GM19395 (cell line): ENCODE results near the gene P2RY2.
"Not testable (repeated sequence)": the region's sequence is repeated elsewhere in the genome, so short reads cannot be mapped to it uniquely, and the experiment has no call there.

Experiments
- ATAC-seq: cut with Tn5 transposase; IDR thresholded peaks from one replicate; pipeline ENCODE4 v1.9.1; 2021; ENCODE audit warnings: mild to moderate bottlenecking, moderate library complexity; ENCODE audit not compliant: unreplicated experiment

P2RY2 gene

GRCh38 chr11:73265853-73266645 is 48.0 kb downstream of the P2RY2 start:
- ATAC-seq = no peak

DNA sequence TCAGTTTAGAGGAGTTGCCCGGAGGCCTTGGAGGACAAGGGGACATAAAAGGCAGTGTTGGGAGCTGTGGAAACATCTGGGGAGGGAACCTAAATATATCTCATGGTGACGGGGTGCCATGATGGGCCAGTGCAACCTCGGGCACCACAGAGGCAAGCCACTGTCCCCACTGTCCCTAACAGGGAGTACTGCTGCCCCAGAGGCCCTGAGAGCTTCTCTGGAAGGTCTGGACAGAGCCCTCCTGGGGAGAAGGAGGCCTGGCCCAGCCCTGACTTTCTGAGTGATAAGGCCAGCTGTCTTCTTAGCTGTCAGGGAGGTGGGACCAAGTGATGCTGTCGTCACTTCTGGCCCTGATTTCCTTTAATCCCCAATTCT is 48.6 kb downstream of the P2RY2 start:
- ATAC-seq = no peak

DNA sequence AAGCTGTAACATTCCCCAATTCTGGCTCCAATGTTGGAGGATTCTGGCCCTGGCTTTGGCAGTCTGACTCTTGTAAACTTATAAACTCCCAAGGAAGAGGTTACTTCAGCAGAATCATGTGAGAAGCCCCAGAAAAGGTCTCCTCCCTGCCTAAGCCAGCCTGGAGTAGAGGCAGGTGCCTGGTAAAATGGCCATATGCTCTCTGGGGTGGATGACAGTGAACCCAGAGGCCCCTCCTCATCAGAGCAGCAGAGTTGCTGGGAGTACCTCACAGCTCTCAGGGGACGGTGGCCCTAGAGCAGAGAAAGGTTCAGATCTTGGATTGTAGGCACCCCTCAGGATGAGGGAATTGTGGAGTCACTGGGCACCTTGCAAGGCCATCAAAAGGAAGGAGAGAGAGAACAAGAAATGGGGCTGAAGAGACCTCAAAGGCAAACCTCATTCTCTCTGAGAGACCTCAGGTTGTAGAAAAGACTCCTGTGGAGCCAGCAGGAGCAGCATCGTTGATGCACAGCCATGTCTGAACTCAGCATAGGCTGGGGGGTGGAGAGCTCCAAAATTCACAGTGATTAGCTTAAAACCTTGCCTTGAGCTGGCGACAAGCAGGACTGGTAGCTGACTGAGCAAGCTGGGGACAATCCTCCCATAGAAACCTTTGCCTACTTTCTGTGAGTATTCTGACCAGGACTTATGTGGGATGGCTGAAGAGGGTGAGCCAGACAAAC is 49.2 kb downstream of the P2RY2 start:
- ATAC-seq = no peak

- no peak for ATAC-seq
Observed at GRCh38 chr11:73267906-73268540, 49.9 kb downstream of the P2RY2 start.

DNA sequence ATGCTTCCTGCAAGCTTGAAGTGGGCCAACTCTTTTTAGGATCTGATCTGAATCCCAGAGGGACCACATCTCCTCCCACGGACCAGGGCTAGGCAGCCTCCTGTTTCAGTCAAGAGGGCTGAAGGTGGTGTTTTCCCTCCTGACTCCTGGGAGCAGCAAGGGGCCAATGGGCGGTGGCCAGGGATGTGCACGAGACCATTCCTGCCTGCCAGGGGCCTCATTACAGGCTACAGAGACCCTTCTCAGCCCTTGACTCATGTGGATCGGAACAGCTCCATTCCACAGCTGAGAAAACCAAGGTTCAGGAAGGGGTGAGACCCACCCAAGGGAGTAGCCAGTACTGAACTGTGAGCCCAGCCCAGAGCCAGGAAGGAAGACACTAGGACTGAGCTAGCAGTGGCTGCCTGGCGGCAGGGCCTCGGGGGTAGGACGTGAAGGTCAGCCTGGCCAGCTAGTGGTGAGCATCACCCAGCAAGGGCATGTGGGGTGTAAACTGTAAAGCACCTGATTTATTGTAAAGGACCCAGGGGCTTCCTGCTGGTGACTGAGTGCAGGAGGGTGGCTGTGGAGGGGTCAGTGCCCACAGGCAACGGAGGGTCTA is 50.7 kb downstream of the P2RY2 start:
- ATAC-seq = no peak

DNA sequence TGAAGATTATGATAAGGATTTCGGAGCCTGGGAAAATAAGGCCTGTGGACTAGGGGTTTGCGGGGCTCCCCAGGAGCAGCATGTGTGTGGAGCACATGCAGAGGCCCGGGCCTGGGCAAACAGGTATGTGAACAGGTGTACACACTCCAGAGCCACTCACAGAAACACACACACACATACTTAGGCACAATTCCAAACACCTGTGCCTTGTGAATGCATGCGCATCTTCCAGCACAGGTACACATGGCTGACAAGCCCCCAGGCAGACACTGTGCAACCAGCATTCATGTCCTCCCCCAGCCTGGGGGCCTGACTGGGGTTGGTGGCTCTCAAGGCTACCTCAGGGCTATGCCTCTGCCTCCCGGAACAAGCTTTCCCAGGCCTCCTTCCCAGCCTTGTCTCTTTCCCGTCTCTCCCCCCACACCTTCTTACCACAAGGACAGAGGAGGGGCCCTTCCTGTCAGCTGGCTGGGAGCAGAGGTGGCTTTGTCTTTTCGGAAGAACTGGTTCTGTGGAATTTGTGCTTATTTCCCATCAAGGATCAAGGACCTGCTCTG is 51.5 kb downstream of the P2RY2 start:
- no peak for ATAC-seq

- ATAC-seq = no peak
Observed at GRCh38 chr11:73270016-73270854, 52.2 kb downstream of the P2RY2 start.

DNA sequence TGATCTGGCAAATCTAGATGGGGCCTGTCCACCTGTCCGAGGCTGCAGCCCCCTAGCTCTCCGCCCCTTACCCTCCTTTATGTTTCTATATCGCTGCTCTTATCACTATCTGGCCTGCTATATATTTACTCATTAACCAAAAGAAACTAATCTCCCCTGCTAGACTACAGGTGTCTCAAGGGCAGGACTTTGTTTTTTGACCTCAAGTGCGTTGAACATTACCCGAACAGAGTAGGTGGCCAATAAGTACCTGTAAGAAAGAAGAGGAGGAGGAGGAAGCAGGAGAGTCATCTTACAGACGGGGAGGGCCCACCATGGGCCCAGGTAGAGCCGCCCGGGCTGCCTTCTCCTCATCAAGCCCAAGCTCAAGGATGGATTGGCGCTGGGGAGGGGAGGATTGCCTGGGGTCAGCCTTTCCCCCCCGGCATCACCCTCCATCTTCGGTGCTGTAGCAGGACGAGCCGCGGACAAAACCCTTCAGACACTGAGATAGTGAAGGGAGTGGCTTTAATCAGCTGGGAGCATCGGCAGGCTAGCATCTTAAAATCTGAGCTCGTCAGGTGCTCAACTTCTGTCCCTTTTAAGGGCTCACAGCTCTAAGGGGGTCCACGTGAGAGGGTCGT is 52.9 kb downstream of the P2RY2 start:
- no peak for ATAC-seq

- not testable (repeated sequence) for ATAC-seq
Observed at GRCh38 chr11:73271478-73271865, 53.4 kb downstream of the P2RY2 start.

DNA sequence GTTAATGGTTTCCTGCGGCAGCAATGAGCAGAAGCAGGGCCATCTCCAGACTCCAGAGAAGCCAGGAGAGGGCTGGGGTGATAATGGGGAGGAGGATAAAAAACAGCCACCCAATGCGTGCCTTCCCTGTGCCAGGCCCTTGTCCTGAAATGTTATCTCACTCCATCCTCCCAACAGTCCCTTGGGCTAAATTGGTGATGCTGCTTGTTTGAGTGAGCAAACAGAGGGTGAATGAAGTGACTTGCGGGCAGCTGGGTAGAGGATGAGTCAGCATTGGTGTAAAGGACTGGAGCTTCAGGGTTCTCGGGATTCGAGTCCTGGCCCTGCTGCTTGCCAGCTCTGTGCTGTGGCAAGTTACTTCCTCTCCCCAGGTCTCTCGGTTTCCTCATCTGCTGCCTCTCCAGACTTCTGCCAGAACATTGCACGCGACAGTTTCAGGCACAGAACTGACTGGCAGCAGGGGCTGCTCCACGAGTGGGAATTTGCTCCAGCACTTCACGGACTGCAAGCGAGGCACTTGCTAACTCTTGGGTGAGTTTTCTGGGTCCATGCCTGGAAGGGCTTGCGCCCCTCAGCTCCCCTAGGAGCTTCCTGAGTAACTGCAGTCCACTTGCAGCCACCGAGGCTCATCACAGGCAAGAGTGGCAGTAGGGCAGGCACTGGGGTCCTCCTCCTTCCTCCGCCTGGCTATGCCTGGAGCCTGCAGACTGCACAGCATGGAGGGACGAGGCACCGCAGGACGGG is 54.0 kb downstream of the P2RY2 start, which contains the start of gene P2RY6:
P2RY6 (plus strand) TSS at position 403 of the 744 bp plus-strand sequence. CDS start 24,181 bp downstream, outside the sequence.
- no peak for ATAC-seq

DNA sequence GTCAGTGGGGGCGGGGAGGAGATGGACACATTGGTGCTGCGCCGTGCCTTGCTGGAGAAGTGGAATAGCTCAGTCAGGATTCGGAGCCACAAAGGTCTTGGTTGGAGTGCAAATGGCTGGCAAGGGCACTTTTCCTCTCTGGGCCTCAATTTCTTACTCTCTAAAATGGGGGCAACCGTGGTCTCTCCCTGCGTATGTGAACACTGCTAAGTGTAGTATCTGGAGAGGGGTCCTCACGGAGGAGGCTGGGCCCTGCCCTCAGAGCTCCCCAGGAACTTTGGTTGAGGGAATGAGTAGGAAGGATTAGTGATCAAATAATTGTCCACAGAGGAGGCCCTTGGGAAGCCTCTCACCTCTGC is 54.6 kb downstream of the P2RY2 start:
- ATAC-seq = no peak

DNA sequence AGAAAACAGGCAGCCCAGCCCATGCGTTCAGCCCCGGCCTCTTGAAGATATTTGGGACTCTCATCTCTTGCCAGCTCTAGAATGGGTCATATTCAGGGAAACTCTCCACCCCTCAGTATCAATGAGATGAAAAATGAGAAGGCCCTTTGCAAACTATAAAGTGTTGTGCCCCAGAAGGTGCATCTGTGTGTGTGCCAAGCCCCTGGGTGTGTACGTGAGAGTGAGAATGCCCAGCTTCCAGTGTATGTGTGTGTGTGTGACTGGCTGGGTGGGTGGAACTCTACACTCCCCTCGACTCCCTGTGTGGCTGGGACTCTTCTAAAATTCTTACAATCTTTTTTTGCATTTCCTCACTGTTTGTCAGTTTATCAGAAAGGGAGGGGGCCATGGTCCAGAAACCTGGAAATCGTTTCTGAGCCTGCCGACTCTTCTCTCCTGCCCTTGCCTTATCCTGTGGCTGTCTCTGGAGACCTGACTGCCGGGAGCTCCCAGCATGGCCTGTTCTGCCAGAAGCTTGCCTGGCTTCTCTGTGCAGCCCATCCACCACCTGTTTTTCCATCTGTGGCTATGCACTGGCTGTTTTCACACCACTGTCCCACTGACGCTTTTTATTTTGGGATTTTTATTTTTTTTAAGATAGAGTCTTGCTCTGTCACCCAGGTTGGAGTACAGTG is 55.3 kb downstream of the P2RY2 start:
- no peak for ATAC-seq

- not testable (repeated sequence) for ATAC-seq
Observed at GRCh38 chr11:73274191-73274590, 56.1 kb downstream of the P2RY2 start.

- no peak for ATAC-seq
Observed at GRCh38 chr11:73274722-73275380, 56.8 kb downstream of the P2RY2 start.

GRCh38 chr11:73275381-73275750 is 57.3 kb downstream of the P2RY2 start:
- ATAC-seq = no peak

- no peak for ATAC-seq
Observed at GRCh38 chr11:73277467-73277866, 59.4 kb downstream of the P2RY2 start.

DNA sequence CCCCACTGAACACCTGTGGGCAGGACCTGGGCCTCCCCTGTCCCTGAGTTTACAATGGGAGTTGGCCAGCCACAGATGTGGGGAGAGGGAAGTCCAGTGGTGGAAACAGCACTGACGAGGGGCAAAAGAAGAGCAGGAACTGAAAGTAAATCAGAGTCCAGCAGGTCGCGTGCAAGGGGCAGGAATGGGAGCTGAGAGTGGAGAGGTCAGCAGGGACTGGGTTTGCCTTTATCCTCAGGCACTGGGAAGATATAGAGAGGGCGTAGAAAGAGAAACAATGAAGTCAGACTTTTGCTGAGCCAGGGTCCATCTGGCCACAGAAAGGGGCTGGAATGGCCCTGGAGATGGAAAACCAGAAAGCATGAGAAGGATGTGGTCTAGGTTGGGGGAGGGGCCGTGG is 62.5 kb downstream of the P2RY2 start:
- no peak for ATAC-seq

DNA sequence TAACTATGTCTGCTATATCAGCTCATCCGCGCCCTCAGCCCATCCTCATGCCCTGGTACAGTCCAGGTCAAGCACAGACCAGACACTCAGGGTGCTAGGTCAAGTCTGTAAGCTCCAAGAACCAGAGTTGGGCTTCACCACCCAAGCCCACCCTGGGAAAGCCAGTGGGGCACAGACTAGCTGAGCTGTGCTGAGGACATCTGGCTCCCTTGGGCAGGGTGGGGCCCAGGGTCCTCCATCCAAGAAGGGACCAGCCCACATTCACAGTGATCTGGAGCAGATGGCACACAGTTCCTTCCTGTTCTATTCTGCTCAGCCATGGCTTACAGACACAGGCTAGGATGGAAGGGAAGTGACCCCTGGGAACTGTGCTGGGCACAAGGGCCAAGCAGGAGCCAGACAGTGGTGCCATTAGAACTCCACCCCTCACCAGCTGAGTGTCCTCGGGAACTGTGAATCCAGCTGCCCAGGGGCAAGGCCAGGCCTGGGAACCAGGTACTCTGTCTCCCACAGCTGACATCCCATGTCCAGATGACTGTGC is 63.2 kb downstream of the P2RY2 start:
- no peak for ATAC-seq
